GM19397 (cell line): Measurements from ENCODE around the gene EVX1.

Experiments
- ATAC-seq: cut with Tn5 transposase; IDR thresholded peaks from one replicate; pipeline ENCODE4 v1.9.1; 2021; ENCODE audit warnings: mild to moderate bottlenecking, moderate library complexity; ENCODE audit not compliant: unreplicated experiment

EVX1 gene

DNA sequence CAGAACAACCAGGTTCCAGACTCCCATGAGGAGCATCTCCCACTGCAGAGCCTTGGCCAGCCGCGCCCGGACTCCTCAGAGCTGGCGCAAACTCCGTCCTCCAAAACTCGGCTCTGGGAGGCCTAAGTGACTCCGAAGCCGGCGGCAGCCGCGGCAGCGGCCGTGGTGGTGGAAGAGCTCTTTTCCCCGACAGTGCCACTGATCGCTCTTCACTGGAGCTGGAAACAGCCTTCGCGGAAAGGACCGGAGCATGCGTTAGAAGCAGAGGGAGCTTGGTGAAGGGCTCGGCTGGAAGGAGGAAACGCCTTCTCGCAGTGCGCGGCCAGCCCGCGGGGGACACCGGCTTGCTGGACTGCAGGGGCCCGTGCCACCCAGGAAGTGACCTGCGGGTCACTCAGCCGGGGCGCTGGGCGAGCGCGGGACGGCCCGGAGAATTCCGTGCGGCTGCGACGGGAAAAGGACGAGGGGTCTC, 37.7 kb upstream of the EVX1 start:
- no peak for ATAC-seq

- no peak for ATAC-seq
Measured at GRCh38 chr7:27205325-27206280, 37.0 kb upstream of the EVX1 start.

DNA sequence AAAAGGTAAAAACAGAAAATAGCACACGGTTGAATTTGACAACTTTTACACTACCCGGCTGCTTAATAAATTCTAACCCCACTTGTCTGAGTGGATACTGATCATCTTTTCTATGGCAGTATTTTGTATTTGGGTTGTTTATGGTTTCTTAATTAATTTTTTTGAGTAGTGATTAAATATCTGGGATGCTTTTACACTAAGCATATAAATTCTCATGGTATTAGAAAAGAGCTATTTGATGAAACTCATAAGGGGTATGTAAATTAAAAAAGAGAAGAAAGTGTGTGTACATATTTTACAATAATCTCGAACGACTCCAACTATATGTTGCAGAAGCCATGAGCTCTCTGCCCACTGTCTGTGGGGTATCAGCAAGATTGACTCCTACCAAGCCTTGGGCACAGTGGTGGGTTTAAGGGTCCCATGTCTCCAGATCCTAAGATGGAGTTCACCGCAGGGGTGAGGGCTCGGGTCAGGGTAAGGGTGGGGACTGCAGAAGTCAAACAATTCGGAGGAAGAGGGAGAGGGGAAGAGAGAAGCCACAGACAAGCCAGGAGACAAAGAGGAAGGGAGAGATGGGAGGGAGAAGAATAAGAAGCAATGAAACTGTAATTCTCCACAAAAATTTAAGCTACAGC, 35.1 kb upstream of the EVX1 start:
- no peak for ATAC-seq

DNA sequence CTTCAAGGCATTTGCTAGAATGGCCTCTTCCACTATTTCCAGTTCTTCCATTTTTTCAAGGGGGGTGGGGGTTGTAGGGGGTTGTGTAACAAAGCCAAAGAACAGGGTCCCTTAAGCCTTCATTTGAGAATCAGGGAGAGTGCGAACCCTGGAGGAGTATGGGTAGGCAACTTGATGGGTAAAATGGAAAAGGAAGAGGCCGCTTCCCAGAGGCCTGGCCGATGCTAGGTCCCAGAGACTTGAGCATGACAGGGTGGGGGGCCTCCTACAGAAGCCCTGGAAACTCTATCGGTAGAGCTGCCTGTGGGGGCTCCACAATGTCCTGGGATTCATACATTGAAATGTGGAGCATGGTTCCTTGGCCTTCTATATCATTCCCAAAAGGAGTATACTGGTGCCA, 33.6 kb upstream of the EVX1 start:
- no peak for ATAC-seq

DNA sequence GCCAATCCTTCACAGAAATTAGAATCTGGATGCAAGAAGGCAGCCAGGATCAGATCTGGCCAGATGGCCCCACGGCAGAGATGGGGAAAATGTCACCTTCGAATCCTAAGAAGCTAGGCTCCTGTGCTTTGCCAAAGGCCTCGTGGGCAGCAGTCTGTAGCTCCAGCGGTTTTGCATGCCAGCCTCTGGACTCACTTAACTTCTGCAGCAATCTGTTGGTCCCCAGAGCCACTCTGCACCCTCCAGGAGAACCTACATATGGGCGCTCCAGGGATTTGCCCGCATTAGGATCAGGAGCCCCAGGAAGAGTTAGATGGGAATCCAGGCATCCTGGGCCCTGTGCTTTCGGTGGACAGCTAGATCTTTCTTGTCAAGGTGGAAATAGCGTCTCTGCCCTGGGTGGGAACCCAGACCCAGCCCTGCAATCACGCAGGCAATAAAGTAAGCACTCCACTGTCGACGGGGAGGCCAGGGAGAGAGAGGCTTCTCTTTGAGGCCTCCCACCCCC, 32.6 kb upstream of the EVX1 start:
- no peak for ATAC-seq

GRCh38 chr7:27210441-27211083, 32.0 kb upstream of the EVX1 start:
- ATAC-seq, result no peak

DNA sequence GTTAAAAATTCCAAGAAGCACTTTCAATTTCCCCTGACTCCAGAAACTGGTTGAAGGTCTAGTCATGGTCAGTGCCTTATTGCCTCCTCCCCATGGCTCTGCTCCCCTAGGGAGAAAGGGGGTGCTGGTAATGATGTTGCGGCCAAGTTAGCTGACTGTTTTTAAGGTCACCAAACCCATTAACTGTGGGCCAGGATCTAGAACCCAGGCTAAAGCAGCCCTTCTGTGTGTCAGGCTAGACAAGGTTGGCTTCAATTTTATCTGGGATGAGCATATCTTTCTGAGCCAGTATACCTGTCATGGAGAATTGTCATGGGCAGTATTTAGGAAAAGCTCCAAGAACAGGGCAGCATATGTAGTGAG, 31.5 kb upstream of the EVX1 start:
- no peak for ATAC-seq

GRCh38 chr7:27211764-27212204, 30.8 kb upstream of the EVX1 start:
- ATAC-seq, result no peak

- no peak for ATAC-seq
Measured at GRCh38 chr7:27212497-27213432, 29.8 kb upstream of the EVX1 start.

GRCh38 chr7:27213433-27214238, 29.0 kb upstream of the EVX1 start:
- no peak for ATAC-seq

DNA sequence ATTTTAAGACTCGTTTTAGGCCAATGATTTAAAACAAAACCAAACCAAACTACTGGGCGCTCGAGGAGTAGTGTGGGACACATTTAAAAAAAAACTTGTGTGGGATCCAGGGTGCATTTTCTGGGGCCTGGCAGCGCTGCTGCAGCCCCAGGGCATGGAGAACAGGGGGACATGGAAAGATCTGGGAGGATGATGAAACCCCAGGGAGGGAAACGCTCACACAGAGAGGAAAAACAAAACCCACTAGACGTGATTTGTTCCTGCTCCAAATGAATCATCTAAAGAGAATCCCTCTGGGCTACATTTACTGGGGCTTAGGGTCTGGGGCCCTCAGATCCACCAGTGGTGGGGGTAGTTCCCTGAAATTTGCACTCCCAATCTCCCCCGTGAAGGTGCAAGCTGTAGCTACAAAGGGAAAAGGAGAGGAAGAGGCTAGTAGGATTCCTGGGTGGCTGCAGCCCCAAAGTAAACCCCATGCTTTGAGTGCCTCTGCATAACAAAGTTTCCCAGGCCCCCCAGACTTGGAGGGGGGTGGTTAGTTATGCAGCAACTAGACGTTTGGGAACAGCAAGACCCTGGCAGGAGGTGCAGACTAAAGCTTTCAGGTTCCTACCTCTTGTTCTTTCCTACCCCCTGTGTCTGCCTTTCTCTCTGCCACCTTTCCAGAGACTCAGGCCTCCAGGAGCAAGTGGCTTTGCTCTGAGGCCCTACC, 28.2 kb upstream of the EVX1 start:
- no peak for ATAC-seq

DNA sequence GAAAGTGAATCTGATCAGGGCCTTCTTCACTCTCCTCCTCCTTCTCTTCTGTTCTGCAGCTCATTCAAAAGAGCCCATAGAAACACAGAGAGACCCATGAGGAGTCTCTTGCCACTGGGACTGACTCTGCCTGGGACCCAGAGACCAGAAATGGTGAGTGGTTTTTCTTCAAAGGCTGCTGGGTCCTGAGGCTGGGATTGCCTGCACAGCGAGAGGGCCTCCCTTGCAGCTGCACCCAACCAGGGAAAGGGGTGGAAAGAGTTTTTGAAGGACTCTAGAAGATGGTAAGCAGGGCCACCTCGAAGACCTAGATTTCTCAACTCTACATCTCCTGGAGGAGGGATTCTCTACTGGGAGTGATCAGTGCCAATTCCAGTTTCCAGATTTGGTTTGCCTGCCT, 27.2 kb upstream of the EVX1 start:
- ATAC-seq, result no peak

DNA sequence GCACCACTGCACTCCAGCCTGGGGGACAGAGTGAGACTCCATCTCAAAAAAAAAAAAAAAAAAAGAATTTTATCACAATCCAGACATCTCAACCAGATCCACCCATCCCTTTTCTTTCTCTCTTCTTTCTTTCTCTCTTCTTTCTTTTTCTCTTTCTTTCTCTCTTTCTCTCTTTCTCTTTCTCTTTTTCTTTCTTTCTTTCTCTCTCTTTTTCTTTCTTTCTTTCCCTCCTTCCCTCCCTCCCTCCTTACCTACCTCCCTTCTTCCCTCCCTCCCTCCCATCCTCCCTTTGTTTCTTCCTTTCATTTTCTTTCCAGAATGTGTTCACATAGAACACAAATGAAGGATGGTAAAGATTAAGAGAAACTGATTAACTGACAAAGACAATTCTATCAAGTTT, 24.7 kb upstream of the EVX1 start:
- ATAC-seq, result no peak

GRCh38 chr7:27219821-27220220, 22.8 kb upstream of the EVX1 start:
- ATAC-seq, result no peak

DNA sequence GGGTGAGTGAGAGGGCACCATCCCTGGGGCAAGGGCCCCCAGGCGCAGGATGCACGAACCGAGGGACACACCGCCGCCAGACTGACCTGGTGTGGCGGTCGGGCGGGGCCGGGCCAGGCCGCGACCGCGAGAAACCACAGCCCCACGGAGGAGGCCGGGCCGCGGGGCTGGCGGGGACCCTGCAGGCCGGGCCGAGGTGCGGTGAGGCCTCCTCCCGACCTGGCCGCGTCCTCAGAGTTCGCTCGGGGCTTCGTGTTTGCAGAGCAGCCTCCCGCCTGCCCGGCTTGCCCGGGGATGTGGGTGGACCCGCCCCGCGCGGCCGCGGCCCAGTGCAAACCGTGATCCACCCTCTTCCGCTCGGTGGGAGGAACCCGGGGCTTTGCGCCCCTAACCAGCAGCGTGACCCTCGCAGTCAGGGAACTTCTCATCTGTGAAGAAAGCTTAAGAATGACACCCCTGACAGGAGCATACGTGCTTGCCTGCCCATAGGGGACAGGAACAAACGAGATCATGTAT, 22.1 kb upstream of the EVX1 start:
- no peak for ATAC-seq

- no peak for ATAC-seq
Measured at GRCh38 chr7:27221201-27221797, 21.3 kb upstream of the EVX1 start.

DNA sequence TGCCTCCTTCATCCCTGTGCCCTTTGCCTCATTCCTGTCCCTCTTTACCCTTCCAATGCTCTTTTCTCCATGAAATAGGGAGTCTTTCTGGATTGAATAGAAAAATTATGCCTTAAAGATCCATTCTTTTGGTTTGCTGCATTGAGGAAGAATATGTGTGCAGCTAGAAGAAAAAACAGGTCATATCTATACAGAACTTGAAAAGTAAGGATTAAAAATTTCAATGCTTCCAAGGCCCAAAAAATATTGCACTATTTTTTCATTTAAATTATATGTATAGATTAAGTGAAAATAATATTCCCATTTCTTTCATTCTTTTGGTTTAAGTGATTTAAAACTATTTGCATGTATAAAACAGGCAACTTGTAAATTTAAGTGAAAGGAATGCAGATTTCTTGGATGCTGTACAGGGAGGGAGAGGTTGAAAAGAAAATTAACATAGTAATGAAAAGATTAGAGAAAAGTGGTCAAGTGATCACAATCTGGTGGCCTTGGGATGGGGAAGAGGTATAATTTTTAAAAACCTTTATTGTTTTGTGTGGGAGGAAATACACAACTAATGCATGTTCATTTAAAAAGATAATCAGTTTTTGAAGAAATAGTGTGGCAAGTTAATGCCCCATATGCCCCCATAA, 18.5 kb upstream of the EVX1 start:
- ATAC-seq, result no peak
